Endothelial cell of umbilical vein (primary cell): ENCODE data around the gene JAML. TPM values are rescaled to one million over a fixed set of nuclear protein-coding genes. Genes with fewer than 3 reads are reported as not detected.

Experiments
- BruUV-seq: library from RNA; stranded (reverse); fragments of 400-500 nt; replicated peaks from 2 replicates; lab custom pipeline; 2021; lab: Mats Ljungman, UMichigan
- CTCF ChIA-PET: fragments of 300-600, 350-600 bp; sonication (Branson Sonifier 250); formaldehyde crosslinking; loops from one replicate; lab custom pipeline; 2021; ENCODE audit warnings: antibody characterized with exemption, inconsistent platforms; lab: Charles Lee
- POLR2A ChIA-PET: fragments of 300-600, 350-600 bp; sonication (Branson Sonifier 250); formaldehyde crosslinking; loops from one replicate; lab custom pipeline; 2021; ENCODE audit warnings: antibody characterized with exemption, inconsistent platforms; lab: Charles Lee
- DNase-seq: peaks from one replicate; pipeline ENCODE4 v3.0.0-alpha.2; 2011; ENCODE audit warnings: low read depth, low spot score
- FAIRE-seq: peaks from 2 replicates; lab custom pipeline; 2011; peaks lifted over from hg19 to GRCh38; lab: Jason Lieb, UNC
- H2AFZ ChIP-seq: 2 replicates; pipeline ENCODE4 v1.6.0; 2012; ENCODE audit warnings: low read depth, low read length, control low read depth, inconsistent platforms
- H3K27ac ChIP-seq: 2 replicates; pipeline ENCODE4 v1.5.1; 2011; ENCODE audit warnings: low read depth, mild to moderate bottlenecking, control low read depth, low read length, moderate library complexity; ENCODE audit not compliant: insufficient read depth
- H3K27me3 ChIP-seq, 2 experiments: 2 replicates each; pipeline versions ENCODE4 v1.6.0 to v1.6.1; 2011; ENCODE audit warnings: low read length in 2 of 2, mixed read lengths in 1 of 2; ENCODE audit not compliant: control insufficient read depth in 2 of 2, insufficient read depth in 2 of 2
- H3K36me3 ChIP-seq, 2 experiments: 2 replicates in 1 of 2; 3 replicates in 1 of 2; pipeline ENCODE4 v1.5.1; 2011; ENCODE audit warnings: low read length in 2 of 2, mild to moderate bottlenecking in 1 of 2, moderate library complexity in 1 of 2; ENCODE audit not compliant: control insufficient read depth in 2 of 2, insufficient read depth in 2 of 2; ENCODE audit errors: extremely low read depth in 1 of 2
- H3K4me1 ChIP-seq: 3 replicates; pipeline ENCODE4 v1.5.1; 2011; ENCODE audit warnings: mild to moderate bottlenecking, low read length; ENCODE audit not compliant: control insufficient read depth, insufficient read depth; ENCODE audit errors: extremely low read depth
- H3K4me2 ChIP-seq: 2 replicates; pipeline ENCODE4 v1.6.1; 2011; ENCODE audit warnings: low read length, control low read depth, mixed read lengths; ENCODE audit not compliant: insufficient read depth
- H3K4me3 ChIP-seq, 3 experiments: fragments of 200-600 bp in 1 of 3; sonication (generic), shearing (Covaris generic) in 1 of 3; replicated peaks in 1 of 3; 2 replicates each; pipeline ENCODE4 v1.5.1; 2011 to 2016; ENCODE audit warnings: control low read depth in 3 of 3, low read length in 3 of 3, mild to moderate bottlenecking in 2 of 3, inconsistent platforms in 1 of 3, low read depth in 1 of 3, moderate library complexity in 1 of 3; ENCODE audit not compliant: insufficient read depth in 1 of 3
- H3K79me2 ChIP-seq: 2 replicates; pipeline ENCODE4 v1.6.0; 2012; ENCODE audit warnings: low read length, inconsistent platforms; ENCODE audit not compliant: control insufficient read depth, insufficient read depth
- H3K9ac ChIP-seq: replicated peaks from 2 replicates; pipeline ENCODE3; 2011; ENCODE audit warnings: low read length, control low read depth; ENCODE audit not compliant: insufficient read depth; ENCODE audit errors: extremely low read depth
- H3K9me1 ChIP-seq: replicated peaks from 3 replicates; pipeline ENCODE4 v1.6.0; 2011; ENCODE audit warnings: mild to moderate bottlenecking, low read length; ENCODE audit not compliant: control insufficient read depth, insufficient read depth; ENCODE audit errors: extremely low read depth
- H3K9me3 ChIP-seq: replicated peaks from 2 replicates; pipeline ENCODE4 v1.5.1; 2012; ENCODE audit warnings: low read length, inconsistent platforms; ENCODE audit not compliant: control insufficient read depth, insufficient read depth
- H4K20me1 ChIP-seq: replicated peaks from 2 replicates; pipeline ENCODE3; 2011; ENCODE audit warnings: mild to moderate bottlenecking, low read length; ENCODE audit not compliant: control insufficient read depth, insufficient read depth; ENCODE audit errors: extremely low read depth
- CTCF ChIP-seq, 2 donors: IDR thresholded peaks; 1 replicate in 1 of 2; 2 replicates in 1 of 2; pipeline ENCODE4 v1.5.1; 2011; ENCODE audit warnings: low read length in 2 of 2, mild to moderate bottlenecking in 2 of 2, moderate library complexity in 2 of 2, control low read depth in 1 of 2, inconsistent platforms in 1 of 2, low read depth in 1 of 2; ENCODE audit not compliant: insufficient read depth in 1 of 2; ENCODE audit errors: extremely low read depth in 1 of 2
- EZH2 ChIP-seq: IDR thresholded peaks from 2 replicates; pipeline ENCODE4 v1.6.1; 2012; ENCODE audit warnings: borderline replicate concordance, low read depth, mild to moderate bottlenecking, moderate library complexity, low read length, inconsistent platforms; ENCODE audit not compliant: severe bottlenecking
- FOS ChIP-seq: IDR thresholded peaks from 2 replicates; pipeline ENCODE4 v1.6.1; 2011; ENCODE audit warnings: mild to moderate bottlenecking, low read length, moderate library complexity, borderline replicate concordance; ENCODE audit not compliant: insufficient read depth
- GATA2 ChIP-seq: IDR thresholded peaks from 2 replicates; pipeline ENCODE4 v1.7.0; 2011; ENCODE audit warnings: low read depth, mild to moderate bottlenecking, moderate library complexity, mixed read lengths, low read length; ENCODE audit not compliant: insufficient read length, insufficient read depth
- JUN ChIP-seq: IDR thresholded peaks from 2 replicates; pipeline ENCODE4 v1.6.1; 2011; ENCODE audit warnings: borderline replicate concordance, low read depth; ENCODE audit not compliant: insufficient read length, insufficient read depth
- MAX ChIP-seq: IDR thresholded peaks from 2 replicates; pipeline ENCODE4 v1.6.1; 2011; ENCODE audit not compliant: insufficient read depth, insufficient read length
- MYC ChIP-seq: IDR thresholded peaks from one replicate; pipeline ENCODE4 v1.6.1; 2011; ENCODE audit warnings: mild to moderate bottlenecking, low read depth, low read length
- POLR2A ChIP-seq: IDR thresholded peaks from 2 replicates; pipeline ENCODE4 v1.6.1; 2012; ENCODE audit warnings: low read depth, mild to moderate bottlenecking, control low read depth, low read length
- POLR2AphosphoS5 ChIP-seq: IDR thresholded peaks from 2 replicates; pipeline ENCODE4 v1.6.1; 2012; ENCODE audit warnings: low read depth, mild to moderate bottlenecking, control low read depth, low read length, moderate library complexity; ENCODE audit not compliant: insufficient read depth
- dilution Hi-C: fragments of 300-500 bp; cut with MboI; formaldehyde crosslinking; loops from one replicate; pipeline ENCODE4 v1.15.0; 2019; ENCODE audit warnings: low sequenced_read_pairs; ENCODE audit not compliant: extremely low pct_ligation_motif_present
- intact Hi-C: fragments of 100-400 bp; cut with micrococcal nuclease; formaldehyde crosslinking; loops from one replicate; pipeline ENCODE4 v1.10.0; 2022
- polyA plus RNA-seq, 4 experiments: library from polyadenylated mRNA; depleted of rRNA in 3 of 4; stranded (reverse) in 3 of 4; unstranded in 1 of 4; fragments of >200 nt; gene quantifications; 2 replicates each; pipeline versions ENCODE4 v1.2.1 to v1.2.3, GENCODE V29; 2011 to 2012; ENCODE audit warnings: missing spikeins in 1 of 4
- total RNA-seq: library from RNA; stranded (reverse); gene quantifications from 2 replicates; pipeline ENCODE4 v1.2.3, GENCODE V29; 2021

JAML gene
- total and polyA plus RNA-seq, 2 donors (not counting 3 experiments of a cell fraction or from before 2014, with no cell fraction given) = 0.04 to 0.35 TPM

GRCh38 chr11:118202599-118203422, 22.0 kb downstream of the JAML start:
- ChIA-PET POLR2A (interaction anchor here (0.5 kb wide), 1 partner anchor 675 kb away, joined by 5 read pairs; no protein-coding TSS in a partner anchor), CTCF (interaction anchor here (0.7 to 1.9 kb wide), 7 partner anchors 9 to 92 kb away, joined by 3 to 6 read pairs (median 4); partner anchors contain the start of gene MPZL2)
- dilution Hi-C loops = no loop called here

GRCh38 chr11:118201966-118202365, 22.8 kb downstream of the JAML start:
- no peak overlapping the region for H3K4me3 ChIP-seq
- ChIA-PET POLR2A (interaction anchor here (0.5 kb wide), 1 partner anchor 674 kb away, joined by 5 read pairs; no protein-coding TSS in a partner anchor), CTCF (interaction anchor here (0.7 to 1.9 kb wide), 7 partner anchors 10 to 93 kb away, joined by 3 to 6 read pairs (median 4); partner anchors contain the start of gene MPZL2)
- no peaks in the 10 kb centered on the region for H4K20me1 ChIP-seq
- H3K9me3 ChIP-seq = no peaks in the 10 kb centered on the region
- no peak overlapping the region for H2AFZ ChIP-seq
- H3K4me1 ChIP-seq = peaks cover 12% of the 10 kb centered on the region
- dilution Hi-C loops = no loop called here
- no peaks in the 10 kb centered on the region for H3K27me3 ChIP-seq
- H3K9me1 ChIP-seq = no peaks in the 10 kb centered on the region
- intact Hi-C loops = no loop called here
- H3K27ac ChIP-seq = no peak overlapping the region
- BruUV-seq = no TSS peak
- no peaks in the 10 kb centered on the region for H3K79me2 ChIP-seq
- TF ChIP-seq POLR2AphosphoS5 = no peak
- TF ChIP-seq MAX = no peak
- TF ChIP-seq GATA2 = no peak
- TF ChIP-seq MYC = no peak
- TF ChIP-seq EZH2 = no peak
- no peak for TF ChIP-seq CTCF (IDR thresholded peaks at IDR 0.05; ENCODE audit: extremely low read depth in 1 of 2, insufficient read depth in 1 of 2, low read depth in 1 of 2, low read length in 2 of 2)
- no peak for TF ChIP-seq FOS
- TF ChIP-seq POLR2A = no peak
- no peak for TF ChIP-seq JUN
- no peak overlapping the region for H3K4me2 ChIP-seq
- no peak for DNase-seq
- no peak for FAIRE-seq
- no peaks in the 10 kb centered on the region for H3K36me3 ChIP-seq
- no peak overlapping the region for H3K9ac ChIP-seq

More at GRCh38 chr11:118202599-118203422, 22.0 kb downstream of the JAML start:
- H3K79me2 ChIP-seq = no peaks in the 10 kb centered on the region
- H3K4me3 ChIP-seq = no peak overlapping the region
- H2AFZ ChIP-seq = no peak overlapping the region
- H3K4me2 ChIP-seq = no peak overlapping the region
- no peak for DNase-seq
- no peak for FAIRE-seq
- no peaks in the 10 kb centered on the region for H3K27me3 ChIP-seq
- no TSS peak for BruUV-seq
- H3K4me1 ChIP-seq = peaks cover 15% of the 10 kb centered on the region
- intact Hi-C loops = no loop called here
- H3K36me3 ChIP-seq = no peaks in the 10 kb centered on the region
- no peaks in the 10 kb centered on the region for H3K9me1 ChIP-seq
- no peak overlapping the region for H3K9ac ChIP-seq
- TF ChIP-seq MYC = no peak
- no peak overlapping the region for H3K27ac ChIP-seq
- no peaks in the 10 kb centered on the region for H3K9me3 ChIP-seq
- H4K20me1 ChIP-seq = no peaks in the 10 kb centered on the region
